Measurements from ENCODE around the gene PI4KA.
"Not testable (repeated sequence)": the region's sequence is repeated elsewhere in the genome, so short reads cannot be mapped to it uniquely, and the experiment has no call there.

Gene PI4KA

GRCh38 chr22:20668226-20668625 is 190.4 kb downstream of the PI4KA start:
- not testable (repeated sequence) for H3K27me3 ChIP-seq (ENCODE audit: insufficient read depth, low read length); H3K27ac ChIP-seq (ENCODE audit: low read depth, low read length); H3K79me2 ChIP-seq (ENCODE audit: control insufficient read depth, insufficient read depth, low read length, poor library complexity); H2BK120ac ChIP-seq (ENCODE audit: insufficient read depth, low read length, poor library complexity); H3K79me1 ChIP-seq (ENCODE audit: low read length); H3K36me3 ChIP-seq (ENCODE audit: control insufficient read depth in 1 of 2, insufficient read depth in 2 of 2, low read length in 2 of 2); H3K4me1 ChIP-seq (ENCODE audit: control insufficient read depth in 1 of 2, insufficient read depth in 2 of 2, low read length in 2 of 2); H3K4me3 ChIP-seq (ENCODE audit: low read depth, low read length); H2AK5ac ChIP-seq (ENCODE audit: low read length); H4K91ac ChIP-seq (ENCODE audit: low read depth, low read length); H3K18ac ChIP-seq (ENCODE audit: low read length); H2AFZ ChIP-seq (ENCODE audit: insufficient read depth, low read length, poor library complexity); H3K23ac ChIP-seq (ENCODE audit: low read length); H3K9ac ChIP-seq (ENCODE audit: low read length); H3K9me3 ChIP-seq (ENCODE audit: insufficient read depth, low read depth, low read length); H3K4ac ChIP-seq (ENCODE audit: low read depth, low read length); DNase-seq; H3K4me2 ChIP-seq (ENCODE audit: low read length); H4K8ac ChIP-seq (ENCODE audit: low read depth, low read length); H4K12ac ChIP-seq (ENCODE audit: low read depth, low read length); H2BK12ac ChIP-seq (ENCODE audit: low read length); H2BK5ac ChIP-seq (ENCODE audit: low read depth, low read length, poor library complexity); H3K14ac ChIP-seq (ENCODE audit: low read length)
- no CpG with 5 or more reads among the region's 27 CpGs for WGBS (ENCODE audit: extremely low coverage, insufficient coverage, insufficient read length)

GRCh38 chr22:20667548-20667947 is 191.1 kb downstream of the PI4KA start:
- H3K36me3 ChIP-seq (ENCODE audit: control insufficient read depth in 1 of 2, insufficient read depth in 2 of 2, low read length in 2 of 2); H2BK12ac ChIP-seq (ENCODE audit: low read length); H3K4me2 ChIP-seq (ENCODE audit: low read length); H4K8ac ChIP-seq (ENCODE audit: low read depth, low read length); H2BK120ac ChIP-seq (ENCODE audit: insufficient read depth, low read length, poor library complexity); H3K27me3 ChIP-seq (ENCODE audit: insufficient read depth, low read length); H3K79me2 ChIP-seq (ENCODE audit: control insufficient read depth, insufficient read depth, low read length, poor library complexity); H3K79me1 ChIP-seq (ENCODE audit: low read length); H3K27ac ChIP-seq (ENCODE audit: low read depth, low read length); H4K91ac ChIP-seq (ENCODE audit: low read depth, low read length); H3K18ac ChIP-seq (ENCODE audit: low read length); H3K9ac ChIP-seq (ENCODE audit: low read length); H3K4ac ChIP-seq (ENCODE audit: low read depth, low read length); H3K4me1 ChIP-seq (ENCODE audit: control insufficient read depth in 1 of 2, insufficient read depth in 2 of 2, low read length in 2 of 2); H3K4me3 ChIP-seq (ENCODE audit: low read depth, low read length); H3K23ac ChIP-seq (ENCODE audit: low read length); H3K14ac ChIP-seq (ENCODE audit: low read length); H2AK5ac ChIP-seq (ENCODE audit: low read length); H4K12ac ChIP-seq (ENCODE audit: low read depth, low read length); H2AFZ ChIP-seq (ENCODE audit: insufficient read depth, low read length, poor library complexity); H2BK5ac ChIP-seq (ENCODE audit: low read depth, low read length, poor library complexity); H3K9me3 ChIP-seq (ENCODE audit: insufficient read depth, low read depth, low read length); DNase-seq: not testable (repeated sequence)
- no CpG with 5 or more reads among the region's 27 CpGs for WGBS (ENCODE audit: extremely low coverage, insufficient coverage, insufficient read length)

- H3K27me3 ChIP-seq (ENCODE audit: insufficient read depth, low read length): no peaks in the 10 kb centered on the region
- H2AK5ac ChIP-seq (ENCODE audit: low read length): no peak overlapping the region
- H4K12ac ChIP-seq (ENCODE audit: low read depth, low read length): no peak overlapping the region
- no peak overlapping the region for H3K14ac ChIP-seq (ENCODE audit: low read length)
- DNase-seq: no peak
- H3K27ac ChIP-seq (ENCODE audit: low read depth, low read length): no peak overlapping the region
- H3K9ac ChIP-seq (ENCODE audit: low read length): no peak overlapping the region
- H3K79me1 ChIP-seq (ENCODE audit: low read length): no peaks in the 10 kb centered on the region
- no peaks in the 10 kb centered on the region for H3K36me3 ChIP-seq (ENCODE audit: control insufficient read depth in 1 of 2, insufficient read depth in 2 of 2, low read length in 2 of 2)
- no peaks in the 10 kb centered on the region for H3K79me2 ChIP-seq (ENCODE audit: control insufficient read depth, insufficient read depth, low read length, poor library complexity)
- H2AFZ ChIP-seq (ENCODE audit: insufficient read depth, low read length, poor library complexity): no peak overlapping the region
- no peak overlapping the region for H3K23ac ChIP-seq (ENCODE audit: low read length)
- H4K91ac ChIP-seq (ENCODE audit: low read depth, low read length): no peak overlapping the region
- no peak overlapping the region for H2BK120ac ChIP-seq (ENCODE audit: insufficient read depth, low read length, poor library complexity)
- peaks cover 4% of the 10 kb centered on the region for H3K9me3 ChIP-seq (ENCODE audit: insufficient read depth, low read depth, low read length)
- H2BK12ac ChIP-seq (ENCODE audit: low read length): no peak overlapping the region
- WGBS (ENCODE audit: extremely low coverage, insufficient coverage, insufficient read length): no CpG with 5 or more reads among the region's 1 CpG
- H4K8ac ChIP-seq (ENCODE audit: low read depth, low read length): no peak overlapping the region
- no peaks in the 10 kb centered on the region for H3K4me1 ChIP-seq (ENCODE audit: control insufficient read depth in 1 of 2, insufficient read depth in 2 of 2, low read length in 2 of 2)
- no peak overlapping the region for H3K18ac ChIP-seq (ENCODE audit: low read length)
- no peak overlapping the region for H2BK5ac ChIP-seq (ENCODE audit: low read depth, low read length, poor library complexity)
- no peak overlapping the region for H3K4ac ChIP-seq (ENCODE audit: low read depth, low read length)
- H3K4me2 ChIP-seq (ENCODE audit: low read length): no peak overlapping the region
- no peak overlapping the region for H3K4me3 ChIP-seq (ENCODE audit: low read depth, low read length)
Observed at GRCh38 chr22:20666560-20666959, 192.1 kb downstream of the PI4KA start.

GRCh38 chr22:20664594-20664959 is 194.0 kb downstream of the PI4KA start:
- no peaks in the 10 kb centered on the region for H3K79me1 ChIP-seq (ENCODE audit: low read length)
- no peak for DNase-seq
- H3K9me3 ChIP-seq (ENCODE audit: insufficient read depth, low read depth, low read length): peaks cover 4% of the 10 kb centered on the region
- no peak overlapping the region for H3K4me3 ChIP-seq (ENCODE audit: low read depth, low read length)
- H4K8ac ChIP-seq (ENCODE audit: low read depth, low read length): no peak overlapping the region
- no peak overlapping the region for H2BK5ac ChIP-seq (ENCODE audit: low read depth, low read length, poor library complexity)
- no peaks in the 10 kb centered on the region for H3K79me2 ChIP-seq (ENCODE audit: control insufficient read depth, insufficient read depth, low read length, poor library complexity)
- H3K4me1 ChIP-seq (ENCODE audit: control insufficient read depth in 1 of 2, insufficient read depth in 2 of 2, low read length in 2 of 2): no peaks in the 10 kb centered on the region
- H3K36me3 ChIP-seq (ENCODE audit: control insufficient read depth in 1 of 2, insufficient read depth in 2 of 2, low read length in 2 of 2): no peaks in the 10 kb centered on the region
- H3K4me2 ChIP-seq (ENCODE audit: low read length): no peak overlapping the region
- H3K4ac ChIP-seq (ENCODE audit: low read depth, low read length): no peak overlapping the region
- H4K12ac ChIP-seq (ENCODE audit: low read depth, low read length): no peak overlapping the region
- H3K18ac ChIP-seq (ENCODE audit: low read length): no peak overlapping the region
- H3K27me3 ChIP-seq (ENCODE audit: insufficient read depth, low read length): no peaks in the 10 kb centered on the region
- H3K14ac ChIP-seq (ENCODE audit: low read length): no peak overlapping the region
- no peak overlapping the region for H2BK12ac ChIP-seq (ENCODE audit: low read length)
- no peak overlapping the region for H3K9ac ChIP-seq (ENCODE audit: low read length)
- no CpG with 5 or more reads among the region's 1 CpG for WGBS (ENCODE audit: extremely low coverage, insufficient coverage, insufficient read length)
- H2BK120ac ChIP-seq (ENCODE audit: insufficient read depth, low read length, poor library complexity): no peak overlapping the region
- H3K23ac ChIP-seq (ENCODE audit: low read length): no peak overlapping the region
- H2AFZ ChIP-seq (ENCODE audit: insufficient read depth, low read length, poor library complexity): no peak overlapping the region
- H2AK5ac ChIP-seq (ENCODE audit: low read length): no peak overlapping the region
- H3K27ac ChIP-seq (ENCODE audit: low read depth, low read length): no peak overlapping the region
- H4K91ac ChIP-seq (ENCODE audit: low read depth, low read length): no peak overlapping the region
